HG03064 (cell line): ENCODE results near the gene NUDT22.
A peak's percentile ranks its signal among the peaks of the same experiment; 100 is the strongest.

Experiments used
- ATAC-seq: cut with Tn5 transposase; IDR thresholded peaks from one replicate; pipeline ENCODE4 v1.9.1; 2021; ENCODE audit warnings: low read depth; ENCODE audit not compliant: unreplicated experiment

NUDT22 gene

DNA sequence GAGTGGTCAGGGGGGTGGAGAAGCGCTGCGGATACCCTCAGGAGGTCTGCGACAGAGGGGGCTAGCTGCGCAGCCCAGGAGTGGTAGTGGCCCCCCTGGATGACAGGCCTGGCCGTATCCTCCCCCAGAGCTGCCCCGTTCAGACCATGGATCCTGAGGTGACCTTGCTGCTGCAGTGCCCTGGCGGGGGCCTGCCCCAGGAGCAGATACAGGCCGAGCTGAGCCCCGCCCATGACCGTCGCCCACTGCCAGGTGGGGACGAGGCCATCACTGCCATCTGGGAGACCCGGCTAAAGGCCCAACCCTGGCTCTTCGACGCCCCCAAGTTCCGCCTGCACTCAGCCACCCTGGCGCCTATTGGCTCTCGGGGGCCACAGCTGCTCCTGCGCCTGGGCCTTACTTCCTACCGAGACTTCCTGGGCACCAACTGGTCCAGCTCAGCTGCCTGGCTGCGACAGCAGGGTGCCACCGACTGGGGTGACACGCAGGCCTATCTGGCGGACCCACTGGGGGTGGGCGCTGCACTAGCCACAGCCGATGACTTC lies 505 bp downstream of the NUDT22 start:
- no peak for ATAC-seq

- no peak for ATAC-seq
Measured at GRCh38 chr11:64227405-64227956, 1.4 kb downstream of the NUDT22 start.

DNA sequence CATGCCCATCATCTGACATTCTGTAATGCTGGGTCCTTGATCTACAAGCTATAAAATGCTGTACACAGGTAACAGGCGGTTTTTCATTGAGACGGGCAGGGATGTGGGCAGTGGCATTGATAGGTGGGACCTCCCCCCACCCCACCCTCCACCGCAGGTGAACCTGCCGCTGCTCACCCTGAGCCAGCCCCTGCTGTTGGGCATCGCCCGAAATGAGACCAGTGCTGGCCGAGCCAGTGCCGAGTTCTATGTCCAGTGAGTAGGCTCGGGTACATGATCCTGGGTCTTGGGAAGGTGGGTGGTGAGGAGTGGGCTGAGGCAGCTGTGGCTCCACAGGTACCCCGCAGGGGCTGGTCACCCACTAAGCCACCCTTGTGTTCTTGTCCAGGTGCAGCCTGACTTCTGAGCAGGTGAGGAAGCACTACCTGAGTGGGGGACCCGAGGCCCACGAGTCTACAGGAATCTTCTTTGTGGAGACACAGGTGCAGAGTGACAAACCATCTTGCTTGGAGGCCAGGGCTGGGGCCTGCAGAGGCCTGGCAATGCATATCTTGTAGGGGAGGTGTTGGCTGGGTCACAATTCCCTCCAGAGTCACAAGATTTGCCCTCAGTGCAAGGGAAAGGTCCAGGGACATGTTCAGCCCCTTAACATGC lies 3.1 kb downstream of the NUDT22 start:
- ATAC-seq = no peak

GRCh38 chr11:64229744-64230170 lies 3.7 kb downstream of the NUDT22 start:
- no peak for ATAC-seq

- ATAC-seq = no peak
Measured at GRCh38 chr11:64230171-64230984, 4.3 kb downstream of the NUDT22 start, which contains the start of gene DNAJC4. Gene DNAJC4 (plus strand): TSS chr11:64230548. CDS start chr11:64230855, 307 bp downstream.

DNA sequence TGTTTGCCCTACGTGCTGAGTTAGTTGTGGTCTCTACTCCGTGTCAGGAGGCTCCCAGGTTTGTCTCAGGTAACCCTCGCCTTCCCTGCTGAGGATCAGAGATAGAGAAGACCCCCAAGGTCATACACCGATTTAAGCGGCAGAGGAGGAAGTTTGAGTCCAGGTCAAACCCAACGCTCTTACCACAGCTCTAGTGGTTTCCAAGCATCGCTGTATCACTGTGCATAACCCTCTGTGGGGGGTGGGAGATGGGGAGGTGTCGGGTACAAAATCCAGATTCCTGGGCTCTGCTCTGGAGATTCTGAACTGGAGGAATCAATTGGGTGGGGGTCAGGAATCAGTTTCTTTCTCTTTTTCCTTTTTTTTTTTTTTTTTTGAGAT lies 4.9 kb downstream of the NUDT22 start:
- no peak for ATAC-seq

DNA sequence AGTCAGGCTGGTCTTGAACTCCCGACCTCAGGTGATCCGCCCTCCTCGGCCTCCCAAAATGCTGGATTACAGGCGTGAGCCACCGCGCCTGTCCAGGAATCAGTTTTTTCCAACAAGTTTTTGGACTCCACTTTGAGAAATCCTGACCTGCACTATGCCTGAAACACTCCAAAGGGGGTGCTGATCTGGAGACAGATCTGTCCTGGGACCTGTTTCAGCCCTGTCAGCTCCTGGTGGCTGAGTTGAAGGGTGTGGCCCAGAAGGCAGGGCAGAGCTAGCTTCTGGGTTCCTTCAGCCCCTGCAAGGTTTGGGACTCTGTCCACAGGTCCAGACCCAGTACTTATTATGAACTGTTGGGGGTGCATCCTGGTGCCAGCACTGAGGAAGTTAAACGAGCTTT lies 5.5 kb downstream of the NUDT22 start:
- ATAC-seq = no peak

DNA sequence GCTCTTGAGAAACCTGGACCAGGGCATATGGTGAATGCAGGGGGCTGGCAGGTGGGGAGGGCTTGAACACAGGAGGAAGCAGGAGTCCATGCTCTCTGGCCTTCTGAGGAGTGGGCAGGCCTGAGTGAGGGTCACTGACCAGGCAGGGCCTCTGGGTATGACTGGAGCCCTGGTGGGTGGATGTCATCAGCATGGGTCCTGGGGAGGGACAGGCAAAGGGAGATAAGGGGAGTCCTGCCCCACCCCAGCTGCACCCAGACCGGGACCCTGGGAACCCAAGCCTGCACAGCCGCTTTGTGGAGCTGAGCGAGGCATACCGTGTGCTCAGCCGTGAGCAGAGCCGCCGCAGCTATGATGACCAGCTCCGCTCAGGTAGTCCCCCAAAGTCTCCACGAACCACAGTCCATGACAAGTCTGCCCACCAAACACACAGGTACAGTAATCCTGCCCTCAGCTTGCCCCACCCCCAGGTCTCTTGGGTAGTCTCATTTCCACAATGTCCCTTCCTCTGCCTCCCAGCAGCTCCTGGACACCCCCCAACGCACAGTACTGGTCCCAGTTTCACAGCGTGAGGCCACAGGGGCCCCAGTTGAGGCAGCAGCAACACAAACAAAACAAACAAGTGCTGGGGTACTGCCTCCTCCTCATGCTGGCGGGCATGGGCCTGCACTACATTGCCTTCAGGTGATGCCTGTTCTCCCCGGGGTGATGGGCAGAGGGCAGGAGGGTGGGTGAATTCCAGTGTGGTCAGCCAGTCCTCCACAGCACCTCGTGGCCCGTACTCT lies 6.3 kb downstream of the NUDT22 start:
- no peak for ATAC-seq

- ATAC-seq = no peak
Measured at GRCh38 chr11:64232967-64233315, 6.9 kb downstream of the NUDT22 start.

DNA sequence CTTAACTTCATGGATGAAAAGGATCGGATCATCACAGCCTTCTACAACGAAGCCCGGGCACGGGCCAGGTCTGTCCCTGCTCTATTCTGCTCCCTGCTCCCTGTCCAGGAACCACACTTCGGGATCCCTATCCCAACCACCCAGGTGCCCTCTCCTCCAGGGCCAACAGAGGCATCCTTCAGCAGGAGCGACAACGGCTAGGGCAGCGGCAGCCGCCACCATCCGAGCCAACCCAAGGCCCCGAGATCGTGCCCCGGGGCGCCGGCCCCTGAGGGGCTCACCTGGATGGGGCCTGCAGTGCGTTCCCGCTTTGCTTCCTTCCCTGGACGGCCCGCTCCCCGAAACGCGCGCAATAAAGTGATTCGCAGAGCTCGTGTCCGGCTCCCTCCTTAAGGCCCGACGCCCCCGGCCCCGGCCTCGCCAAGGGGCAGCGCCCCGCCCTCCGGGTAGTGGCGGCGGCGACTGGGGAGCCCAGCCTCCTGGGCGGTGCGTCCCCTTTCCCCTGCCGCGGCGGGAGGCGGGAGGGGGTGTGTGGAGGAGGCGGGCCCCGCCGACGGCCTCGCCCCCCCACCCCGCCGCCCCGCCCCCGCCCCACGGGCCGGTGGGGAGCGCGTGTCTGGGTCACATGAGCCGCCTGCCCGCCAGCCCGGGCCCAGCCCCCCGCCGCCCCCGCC lies 8.0 kb downstream of the NUDT22 start, which contains the start of gene VEGFB:
TSS of gene VEGFB (plus strand) at position 672 of the 674 bp plus-strand sequence. CDS start 250 bp downstream, outside the sequence.
- ATAC-seq = no peak

DNA sequence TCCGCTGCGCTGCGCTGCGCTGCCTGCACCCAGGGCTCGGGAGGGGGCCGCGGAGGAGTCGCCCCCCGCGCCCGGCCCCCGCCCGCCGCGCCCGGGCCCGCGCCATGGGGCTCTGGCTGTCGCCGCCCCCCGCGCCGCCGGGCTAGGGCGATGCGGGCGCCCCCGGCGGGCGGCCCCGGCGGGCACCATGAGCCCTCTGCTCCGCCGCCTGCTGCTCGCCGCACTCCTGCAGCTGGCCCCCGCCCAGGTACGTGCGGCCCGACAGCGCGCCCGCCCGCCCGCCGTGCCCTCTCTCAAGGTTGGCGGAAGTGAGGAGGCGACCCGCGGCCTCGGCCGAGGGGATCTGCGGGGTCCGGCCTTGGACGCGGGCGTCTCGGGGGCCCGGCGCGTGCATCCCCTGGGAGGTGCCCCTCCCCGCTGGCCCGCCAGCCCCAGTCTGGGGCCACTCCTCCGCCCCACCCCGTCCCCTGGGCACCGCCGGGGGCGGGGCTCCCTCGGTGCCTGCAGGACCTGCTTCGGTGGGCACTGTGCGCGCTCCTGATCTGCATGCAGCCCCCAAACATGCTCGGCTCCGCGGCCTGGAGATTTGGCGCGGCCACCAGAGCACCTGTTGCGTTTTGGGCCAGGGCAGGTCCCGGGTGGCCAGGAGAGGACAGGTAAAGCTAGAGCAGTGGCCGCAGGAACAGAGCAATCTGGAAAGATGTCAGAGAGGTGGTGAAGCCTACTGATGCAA lies 8.7 kb downstream of the NUDT22 start:
- no peak for ATAC-seq

- ATAC-seq = no peak
Measured at GRCh38 chr11:64235437-64236161, 9.5 kb downstream of the NUDT22 start.

DNA sequence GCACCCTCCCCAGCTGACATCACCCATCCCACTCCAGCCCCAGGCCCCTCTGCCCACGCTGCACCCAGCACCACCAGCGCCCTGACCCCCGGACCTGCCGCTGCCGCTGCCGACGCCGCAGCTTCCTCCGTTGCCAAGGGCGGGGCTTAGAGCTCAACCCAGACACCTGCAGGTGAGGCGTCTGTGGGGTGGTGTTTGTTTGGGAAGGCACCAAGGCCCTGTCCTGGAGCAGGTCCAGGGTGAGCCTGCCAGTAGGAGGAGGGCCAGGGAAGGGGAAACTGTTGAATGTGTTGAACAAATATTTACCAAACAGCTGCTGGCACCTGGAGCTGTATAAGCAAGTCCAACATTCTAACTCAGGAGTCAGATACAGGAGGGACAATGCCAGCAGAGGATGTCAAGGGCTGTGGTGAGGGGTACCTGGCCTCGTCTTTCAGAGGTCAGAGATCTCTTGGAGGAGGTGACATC lies 11.4 kb downstream of the NUDT22 start:
- ATAC-seq = no peak

GRCh38 chr11:64238076-64238475 lies 12.0 kb downstream of the NUDT22 start:
- ATAC-seq = no peak

DNA sequence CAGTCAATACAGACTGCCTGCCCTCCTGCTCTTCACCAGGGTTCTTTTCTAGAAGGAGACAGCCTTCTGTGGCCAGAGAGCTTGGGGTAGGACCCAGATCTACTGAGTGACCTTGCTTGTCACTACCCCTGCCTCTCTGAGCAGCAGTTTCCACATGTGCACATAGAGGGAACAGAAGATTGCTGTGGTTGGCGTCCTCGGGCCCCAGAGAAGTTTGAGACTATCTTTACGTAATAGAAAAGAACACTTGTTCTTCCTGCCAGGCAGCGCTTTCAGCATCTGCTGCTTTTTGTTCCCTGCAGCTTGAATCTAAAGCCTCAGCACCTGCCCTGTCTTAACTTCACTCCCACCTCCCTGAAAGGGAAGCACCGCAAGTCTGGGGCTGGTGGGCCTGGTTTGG lies 12.9 kb downstream of the NUDT22 start:
- ATAC-seq = no peak

DNA sequence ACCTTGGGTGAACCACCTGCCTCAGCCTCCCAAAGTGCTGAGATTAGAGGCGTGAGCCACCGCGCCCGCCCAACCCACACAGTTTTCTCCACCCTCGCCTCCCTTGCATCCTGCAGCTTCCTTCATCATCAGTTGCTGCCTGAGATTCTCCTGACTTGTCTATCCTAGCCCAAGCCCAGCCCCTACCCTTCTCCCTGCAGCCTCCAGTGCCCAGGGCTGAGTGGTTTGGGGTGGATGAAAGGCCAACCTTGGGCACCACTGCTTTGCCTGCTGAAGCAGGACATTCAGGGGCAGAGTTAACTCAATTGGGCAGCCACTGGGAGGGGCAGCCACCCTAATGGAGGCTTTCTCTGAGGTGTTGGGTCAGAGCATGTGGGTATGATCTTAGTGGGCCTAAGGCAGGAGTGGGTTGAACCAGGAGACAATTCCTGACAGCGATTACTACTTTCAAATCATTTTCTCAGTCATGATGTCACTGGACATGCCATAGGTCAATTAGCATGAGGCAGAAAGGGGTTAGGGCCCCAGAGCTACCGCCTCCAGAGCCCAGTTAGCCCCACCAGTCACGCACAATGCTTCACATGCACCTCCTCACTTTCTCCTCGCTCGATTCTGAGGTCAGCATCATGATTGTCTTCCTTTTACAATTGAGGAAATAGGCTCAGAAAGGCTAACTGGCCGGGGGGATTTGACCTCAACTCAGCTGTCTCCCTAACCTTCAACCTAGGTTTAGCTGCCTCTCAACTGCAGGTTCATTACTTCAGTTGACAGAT lies 13.8 kb downstream of the NUDT22 start:
- ATAC-seq = no peak

DNA sequence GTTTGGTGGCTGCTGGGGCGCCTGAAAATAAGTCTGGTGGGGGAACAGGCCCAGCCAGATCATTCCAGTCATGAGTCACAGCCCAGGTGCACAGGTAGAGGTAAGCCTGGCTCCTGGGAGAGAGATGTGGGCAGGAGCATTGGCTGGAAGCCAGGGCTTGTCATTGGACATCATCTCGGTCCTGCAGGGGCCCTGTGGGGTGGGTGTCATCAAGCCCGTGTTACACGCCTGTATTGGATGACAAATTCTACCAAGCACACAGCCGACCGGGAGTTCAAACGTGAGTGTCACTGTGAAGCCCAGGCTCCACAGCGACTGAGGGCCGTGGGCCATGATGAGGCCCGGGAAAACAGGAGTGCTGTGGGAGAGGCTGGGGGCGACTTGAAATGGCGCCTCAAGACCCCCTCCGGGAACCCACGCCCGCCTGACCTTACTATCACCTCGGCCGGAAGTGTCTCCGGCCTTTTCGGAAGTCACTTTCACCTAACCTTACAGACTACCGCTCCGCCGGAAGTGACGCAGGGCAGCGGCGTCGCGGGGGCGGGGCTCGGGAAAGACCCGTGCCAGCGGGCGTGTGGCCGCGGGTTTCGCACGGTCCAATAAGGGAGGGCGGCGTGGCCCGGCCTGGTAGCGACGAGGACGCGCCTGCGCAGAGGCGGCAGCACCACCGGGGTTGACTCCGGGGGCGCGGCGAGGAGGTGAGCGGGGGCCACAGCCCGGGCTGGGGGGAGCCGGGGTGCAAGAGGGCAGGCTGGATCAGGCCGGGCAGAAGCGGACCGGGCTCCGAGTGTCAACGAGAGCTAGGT lies 14.6 kb downstream of the NUDT22 start, which contains the start of gene FKBP2:
TSS of gene FKBP2 (plus strand) at position 661 of the 806 bp plus-strand sequence. CDS start 1,293 bp downstream, outside the sequence.
- ATAC-seq = peak; percentile 49
